ENCODE data around the gene LCA5L. TPM values are rescaled to one million over a fixed set of nuclear protein-coding genes. Genes with fewer than 3 reads are reported as not detected.

LCA5L gene
- total and polyA plus RNA-seq, 12 donors, result 0.21 to 2.1 (median 0.78) TPM

GRCh38 chr21:39388038-39388810 is 57.4 kb downstream of the LCA5L start:
- Histone ChIP-seq H3K4me1 (peaks cover 5 to 47% (median 31%) of the 10 kb centered on the region in 9 donors), H3K9me3 (no peaks in the 10 kb centered on the region), H3K27ac (peak overlapping the region in 9 of 10 donors; percentile 5 to 83 (median 55)), H3K36me3 (peaks cover 0 to 34% (median 17%) of the 10 kb centered on the region in 9 donors), H3K27me3 (no peaks in the 10 kb centered on the region), H3K4me3 (peak overlapping the region in 9 of 10 donors; percentile 32 to 65 (median 56))
- peak; percentile 83 to 98 (median 95) for TF ChIP-seq CTCF (IDR thresholded peaks at IDR 0.05)
- intact Hi-C loops (cut with DNase I), result loop anchor here in 9 of 10 donors (1.0 to 10.0 kb wide), 12 partner anchors 36 to 203 kb away; partner anchors contain the start of genes BRWD1 (in 6 of the 9), HMGN1 (in 3 of the 9) and PSMG1 (in 2 of the 9)
- DNase-seq, result peak; percentile 91 to 95
- ATAC-seq, result peak; percentile 85 to 94 (median 88)
- 19 to 25% methylated on average over 35 of the region's 35 CpGs for whole genome bisulfite sequencing, 2 donors

DNA sequence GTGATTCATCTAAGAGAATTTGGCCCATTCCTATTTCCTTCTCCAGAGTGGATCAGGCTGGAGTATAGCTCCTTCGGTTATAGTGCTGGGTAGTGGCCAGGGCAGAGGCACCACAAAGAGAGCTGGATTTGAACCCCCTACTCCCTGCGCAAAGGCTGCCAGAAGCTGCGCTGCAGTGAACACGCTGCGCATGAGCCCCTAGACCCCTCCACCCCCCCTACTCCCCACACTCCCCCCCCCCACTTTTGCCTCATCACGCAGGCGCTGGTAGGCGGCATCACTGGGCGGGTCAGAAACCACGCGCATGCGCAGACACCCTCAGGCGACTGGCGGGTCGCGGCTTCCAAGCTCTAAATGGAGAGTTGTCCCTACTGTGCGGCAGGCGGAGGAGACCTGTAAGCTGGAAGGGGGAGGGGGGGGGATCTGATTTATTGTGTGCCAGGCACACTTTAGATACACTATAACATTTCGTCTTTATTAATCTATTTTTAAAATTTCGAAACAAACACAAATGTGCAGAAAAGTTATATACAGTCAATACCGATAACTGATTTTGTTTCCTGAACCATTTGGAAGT is 58.0 kb downstream of the LCA5L start:
- ATAC-seq (peak; percentile 61 to 91 (median 78)), DNase-seq (peak; percentile 93 to 95)
- Histone ChIP-seq H3K27me3 (no peaks in the 10 kb centered on the region), H3K36me3 (peaks cover 0 to 28% (median 11%) of the 10 kb centered on the region in 9 donors), H3K4me3 (peak overlapping the region in 9 of 10 donors; percentile 32 to 65 (median 56)), H3K27ac (peak overlapping the region in 9 of 10 donors; percentile 6 to 83 (median 67)), H3K9me3 (no peaks in the 10 kb centered on the region), H3K4me1 (peaks cover 5 to 47% (median 31%) of the 10 kb centered on the region in 9 donors)
- intact Hi-C loops (cut with DNase I), result loop anchor here (1.0 to 10.0 kb wide), 12 partner anchors 35 to 203 kb away; partner anchors contain the start of genes BRWD1 (in 8 of the 10), HMGN1 (in 3 of the 10) and PSMG1 (in 2 of the 10)
- 13 to 17% methylated on average over 21 of the region's 21 CpGs for WGBS, 2 donors
- TF ChIP-seq CTCF (IDR thresholded peaks at IDR 0.05), result no peak

GRCh38 chr21:39386899-39387298 is 58.7 kb downstream of the LCA5L start:
- intact Hi-C loops (cut with DNase I), result loop anchor here (2.0 to 10.0 kb wide), 9 partner anchors 35 to 202 kb away; partner anchors contain the start of genes BRWD1 (in 6 of the 10), HMGN1 (in 2 of the 10) and PSMG1 (in 2 of the 10)
- DNase-seq (no peak), ATAC-seq (no peak)
- 95 to 97% methylated on average over 11 of the region's 11 CpGs for WGBS, 2 donors
- H3K36me3 ChIP-seq, result peaks cover 0 to 21% (median 4%) of the 10 kb centered on the region in 9 donors
- H3K27me3 ChIP-seq, result no peaks in the 10 kb centered on the region
- peak overlapping the region in 5 of 10 donors; percentile 34 to 65 (median 56) for H3K4me3 ChIP-seq
- no peaks in the 10 kb centered on the region for H3K9me3 ChIP-seq
- peak overlapping the region in 8 of 10 donors; percentile 6 to 83 (median 70) for H3K27ac ChIP-seq
- no peak for TF ChIP-seq CTCF (IDR thresholded peaks at IDR 0.05)
- H3K4me1 ChIP-seq, result peaks cover 5 to 48% (median 31%) of the 10 kb centered on the region in 9 donors

- peak overlapping the region in 9 of 10 donors; percentile 23 to 53 (median 48) for H3K4me3 ChIP-seq
- peak in 5 of 8 donors; percentile 9 to 51 (median 18) for ATAC-seq
Measured at GRCh38 chr21:39386194-39386593, 59.4 kb downstream of the LCA5L start.

More at GRCh38 chr21:39386194-39386593, 59.4 kb downstream of the LCA5L start:
- Histone ChIP-seq H3K9me3 (no peaks in the 10 kb centered on the region), H3K4me1 (peaks cover 6 to 55% (median 36%) of the 10 kb centered on the region in 9 donors), H3K36me3 (peaks cover 0 to 14% (median 0%) of the 10 kb centered on the region in 9 donors), H3K27ac (peak overlapping the region; percentile 1 to 83 (median 75)), H3K27me3 (no peaks in the 10 kb centered on the region)
- TF ChIP-seq CTCF (IDR thresholded peaks at IDR 0.05), result no peak
- DNase-seq, result peak; percentile 31 to 49
- whole genome bisulfite sequencing, 2 donors, result 60 to 67% methylated on average over 13 of the region's 13 CpGs
- intact Hi-C loops (cut with DNase I), result loop anchor here (2.0 to 10.0 kb wide), 9 partner anchors 34 to 201 kb away; partner anchors contain the start of genes BRWD1 (in 6 of the 10), HMGN1 (in 2 of the 10) and PSMG1 (in 2 of the 10)
